Hypothalamus (tissue), 51 donors: ENCODE measurements around the gene GNG8.

Source experiments
- DNase-seq, 51 donors: peaks; one replicate each; lab custom pipeline; 2025; lab: John Stamatoyannopoulos, UW

Gene GNG8

GRCh38 chr19:46621191-46622117 lies 14.5 kb downstream of the GNG8 start:
- no peak for DNase-seq

DNA sequence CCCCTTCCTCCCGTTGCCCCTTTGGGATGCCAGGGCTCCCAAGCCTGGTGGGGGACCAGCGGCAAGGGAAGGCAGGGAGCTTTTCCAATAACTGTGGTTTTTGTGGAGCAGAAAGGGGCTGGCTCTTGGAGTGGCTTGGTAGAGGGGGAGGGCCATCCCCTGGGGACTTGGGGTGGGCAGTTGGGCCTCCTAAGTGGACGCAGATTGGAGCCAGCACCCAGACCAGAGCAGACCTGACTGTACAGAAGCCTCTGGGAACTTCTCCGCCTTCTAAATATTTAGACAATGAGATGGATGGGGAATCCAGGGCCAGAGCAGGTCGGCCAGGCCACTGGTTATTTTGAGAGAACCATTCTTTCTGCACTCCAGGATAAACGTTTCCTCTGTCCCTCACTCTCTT lies 15.3 kb downstream of the GNG8 start:
- DNase-seq, result no peak

DNA sequence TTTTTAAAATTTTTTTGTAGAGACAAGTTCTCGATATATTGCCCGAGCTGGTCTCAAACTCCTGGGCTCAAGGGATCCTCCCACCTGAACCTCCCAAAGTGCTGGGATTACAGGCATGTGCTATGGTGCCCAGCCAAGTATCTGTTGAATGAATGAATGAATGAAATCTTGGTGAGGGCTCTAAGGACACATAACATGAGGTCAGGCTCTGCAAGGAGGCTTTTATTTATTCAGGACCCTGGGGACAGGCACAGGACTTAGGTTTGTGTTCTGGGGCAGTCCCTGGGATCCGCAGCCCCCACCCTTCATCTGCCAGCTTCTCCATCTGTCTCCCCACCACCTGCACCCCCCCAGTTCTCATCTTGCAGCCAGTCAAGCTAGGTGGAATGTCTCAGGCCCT lies 15.7 kb downstream of the GNG8 start:
- no peak for DNase-seq

GRCh38 chr19:46618670-46619231 lies 17.3 kb downstream of the GNG8 start:
- no peak for DNase-seq

GRCh38 chr19:46617601-46618000 lies 18.4 kb downstream of the GNG8 start:
- DNase-seq, result no peak

GRCh38 chr19:46616631-46617322 lies 19.2 kb downstream of the GNG8 start:
- peak in 11 of 51 donors; percentile 11 to 45 (median 22) for DNase-seq

- no peak for DNase-seq
These were observed 20.0 kb downstream of the GNG8 start for GRCh38 chr19:46615966-46616365.

DNA sequence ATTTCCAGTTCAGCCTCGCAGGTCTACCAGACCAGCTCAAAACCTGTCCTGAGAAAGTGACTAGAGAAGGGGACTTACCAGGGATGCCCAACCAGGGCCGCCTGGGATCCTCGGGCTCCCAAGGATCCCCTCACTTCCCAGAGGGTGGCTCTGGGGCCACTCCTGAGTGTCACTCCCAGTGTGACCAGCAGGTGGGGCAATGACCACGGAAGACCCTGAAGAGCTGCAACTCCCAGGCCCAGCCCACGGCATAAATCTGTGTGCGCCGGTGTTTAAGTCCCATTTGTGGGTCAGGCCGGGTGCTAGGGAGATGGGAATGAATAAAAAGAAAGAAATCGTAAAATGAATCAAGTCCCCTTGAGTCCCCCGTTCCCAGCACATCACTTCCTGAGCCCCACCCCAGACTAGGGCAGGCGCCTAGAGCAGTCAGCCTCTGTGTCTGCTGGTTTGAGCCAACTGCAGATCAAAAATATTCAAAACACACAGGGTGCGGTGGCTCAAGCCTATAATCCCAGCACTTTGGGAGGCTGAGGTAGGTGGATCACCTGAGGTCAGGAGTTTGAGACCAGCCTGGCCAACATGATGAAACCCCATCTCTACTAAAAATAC lies 21.8 kb downstream of the GNG8 start:
- DNase-seq, result peak; percentile 20 to 90 (median 70)

- no peak for DNase-seq
These were observed 22.5 kb downstream of the GNG8 start for GRCh38 chr19:46613525-46613924.

GRCh38 chr19:46611776-46612175 lies 24.2 kb downstream of the GNG8 start:
- no peak for DNase-seq

- DNase-seq, result no peak
These were observed 24.9 kb downstream of the GNG8 start for GRCh38 chr19:46610851-46611770.

- no peak for DNase-seq
These were observed 25.6 kb downstream of the GNG8 start for GRCh38 chr19:46610413-46610775.

DNA sequence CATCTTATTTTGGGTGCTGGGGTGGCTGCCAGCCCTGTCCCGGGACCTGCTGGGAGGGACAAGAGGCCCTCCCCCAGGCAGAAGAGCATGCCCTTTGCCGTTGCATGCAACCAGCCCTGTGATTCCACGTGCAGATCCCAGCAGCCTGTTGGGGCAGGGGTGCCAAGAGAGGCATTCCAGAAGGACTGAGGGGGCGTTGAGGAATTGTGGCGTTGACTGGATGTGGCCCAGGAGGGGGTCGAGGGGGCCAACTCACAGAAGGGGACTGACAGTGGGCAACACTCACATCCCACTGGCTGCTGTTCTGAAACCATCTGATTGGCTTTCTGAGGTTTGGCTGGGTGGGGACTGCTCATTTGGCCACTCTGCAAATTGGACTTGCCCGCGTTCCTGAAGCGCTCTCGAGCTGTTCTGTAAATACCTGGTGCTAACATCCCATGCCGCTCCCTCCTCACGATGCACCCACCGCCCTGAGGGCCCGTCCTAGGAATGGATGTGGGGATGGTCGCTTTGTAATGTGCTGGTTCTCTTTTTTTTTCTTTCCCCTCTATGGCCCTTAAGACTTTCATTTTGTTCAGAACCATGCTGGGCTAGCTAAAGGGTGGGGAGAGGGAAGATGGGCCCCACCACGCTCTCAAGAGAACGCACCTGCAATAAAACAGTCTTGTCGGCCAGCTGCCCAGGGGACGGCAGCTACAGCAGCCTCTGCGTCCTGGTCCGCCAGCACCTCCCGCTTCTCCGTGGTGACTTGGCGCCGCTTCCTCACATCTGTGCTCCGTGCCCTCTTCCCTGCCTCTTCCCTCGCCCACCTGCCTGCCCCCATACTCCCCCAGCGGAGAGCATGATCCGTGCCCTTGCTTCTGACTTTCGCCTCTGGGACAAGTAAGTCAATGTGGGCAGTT lies 26.2 kb downstream of the GNG8 start:
- DNase-seq, result no peak

DNA sequence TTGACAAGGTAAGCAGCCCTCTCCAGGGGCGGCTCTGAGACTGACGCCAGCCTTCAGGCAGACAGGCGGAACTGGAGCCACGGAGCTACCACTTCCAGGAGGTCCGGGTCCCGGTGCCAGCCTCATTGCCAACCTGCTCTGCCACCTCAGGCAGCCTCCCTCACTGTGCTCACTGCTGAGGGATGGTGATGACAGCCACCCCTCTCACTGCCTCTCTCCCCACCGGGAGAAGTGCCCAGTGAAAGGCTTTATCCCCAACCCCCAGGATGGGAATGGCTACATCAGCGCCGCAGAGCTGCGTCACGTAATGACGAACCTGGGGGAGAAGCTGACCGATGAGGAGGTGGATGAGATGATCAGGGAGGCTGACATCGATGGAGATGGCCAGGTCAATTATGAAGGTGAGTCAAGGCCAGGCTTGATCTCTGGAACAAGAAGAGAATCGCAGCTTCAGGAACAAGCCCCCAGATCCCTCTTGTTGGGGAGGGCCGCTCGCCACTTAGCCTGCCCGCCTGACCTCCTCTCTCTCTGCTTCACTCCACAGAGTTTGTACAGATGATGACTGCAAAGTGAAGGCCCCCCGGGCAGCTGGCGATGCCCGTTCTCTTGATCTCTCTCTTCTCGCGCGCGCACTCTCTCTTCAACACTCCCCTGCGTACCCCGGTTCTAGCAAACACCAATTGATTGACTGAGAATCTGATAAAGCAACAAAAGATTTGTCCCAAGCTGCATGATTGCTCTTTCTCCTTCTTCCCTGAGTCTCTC lies 27.2 kb downstream of the GNG8 start:
- peak in 1 of 51 donors; percentile 49 for DNase-seq

DNA sequence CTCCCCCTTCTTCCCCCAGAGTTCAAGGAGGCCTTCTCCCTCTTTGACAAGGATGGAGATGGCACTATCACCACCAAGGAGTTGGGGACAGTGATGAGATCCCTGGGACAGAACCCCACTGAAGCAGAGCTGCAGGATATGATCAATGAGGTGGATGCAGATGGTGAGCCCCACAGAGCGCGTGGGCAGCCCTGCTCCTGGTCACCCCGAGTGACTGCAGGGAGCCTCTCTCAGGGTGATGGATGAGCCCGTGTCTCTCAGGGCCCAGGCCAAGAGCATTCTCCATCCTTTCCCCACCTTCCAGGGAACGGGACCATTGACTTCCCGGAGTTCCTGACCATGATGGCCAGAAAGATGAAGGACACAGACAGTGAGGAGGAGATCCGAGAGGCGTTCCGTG lies 27.8 kb downstream of the GNG8 start:
- DNase-seq, result no peak

GRCh38 chr19:46607448-46607841 lies 28.6 kb downstream of the GNG8 start:
- peak in 17 of 51 donors; percentile 9 to 69 (median 31) for DNase-seq

DNA sequence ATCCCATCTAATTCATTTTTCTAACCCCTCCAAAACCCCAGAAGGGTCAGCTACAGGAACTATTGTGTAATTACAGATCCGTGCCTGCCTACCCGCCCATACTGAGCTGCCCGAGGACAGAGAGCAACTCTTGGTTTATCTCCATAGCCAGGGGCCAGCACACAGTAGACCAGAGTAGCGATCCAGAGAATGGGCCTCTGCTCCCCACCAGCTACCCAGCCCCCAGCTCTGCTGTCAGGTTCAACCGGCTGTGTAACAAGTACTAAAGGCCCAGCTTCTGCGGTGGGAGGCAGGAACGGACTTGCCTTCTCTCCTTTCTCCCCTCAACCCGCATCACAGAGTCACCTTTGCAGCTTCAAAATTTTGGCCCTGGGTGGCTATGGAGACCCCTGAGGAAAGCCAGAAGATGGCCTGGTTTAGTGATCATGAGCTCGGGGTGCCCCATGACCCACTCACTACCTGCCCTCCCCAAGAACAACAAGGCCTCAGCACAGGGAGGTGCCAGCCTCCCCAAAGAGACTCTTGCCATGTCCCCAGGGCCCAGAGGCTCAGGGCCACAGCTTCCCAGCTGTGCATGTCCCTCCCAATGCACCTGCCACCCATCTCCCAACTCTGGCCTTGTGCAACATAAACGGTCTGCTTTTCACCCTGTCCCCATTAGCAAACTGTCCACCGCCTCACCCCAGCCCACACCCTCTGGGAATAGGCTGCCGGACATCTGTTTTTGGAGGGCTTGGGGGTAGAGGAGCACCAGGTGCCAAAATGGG lies 29.1 kb downstream of the GNG8 start:
- DNase-seq, result no peak

DNA sequence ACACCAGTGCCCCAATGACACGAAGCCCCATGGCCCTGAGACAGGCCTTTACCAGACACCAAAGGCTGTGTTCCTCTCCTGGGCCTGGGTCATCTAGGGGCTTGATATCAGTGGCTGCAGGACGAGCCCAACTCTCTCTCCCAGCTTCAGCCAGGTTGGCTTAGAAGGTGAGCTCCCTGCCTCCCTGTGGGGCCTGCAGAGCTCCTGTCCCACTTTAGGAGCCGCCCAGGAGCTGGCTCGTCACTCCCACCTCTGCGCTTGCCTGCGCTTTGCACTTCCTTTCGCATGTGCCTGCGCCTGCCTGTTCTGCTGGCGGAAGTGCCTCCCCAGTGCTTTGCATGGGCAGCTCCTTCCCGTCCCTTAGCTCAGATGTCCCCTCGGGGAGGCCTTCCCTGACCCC lies 30.0 kb downstream of the GNG8 start:
- DNase-seq, result no peak
